ENCODE results near the gene NEDD1. TPM values are rescaled to one million over a fixed set of nuclear protein-coding genes. Genes with fewer than 3 reads are reported as not detected.
A peak's percentile ranks its signal among the peaks of the same experiment; 100 is the strongest.

NEDD1 gene
- total RNA-seq, 1 experiment from 2014 or later, result 35.4 TPM

DNA sequence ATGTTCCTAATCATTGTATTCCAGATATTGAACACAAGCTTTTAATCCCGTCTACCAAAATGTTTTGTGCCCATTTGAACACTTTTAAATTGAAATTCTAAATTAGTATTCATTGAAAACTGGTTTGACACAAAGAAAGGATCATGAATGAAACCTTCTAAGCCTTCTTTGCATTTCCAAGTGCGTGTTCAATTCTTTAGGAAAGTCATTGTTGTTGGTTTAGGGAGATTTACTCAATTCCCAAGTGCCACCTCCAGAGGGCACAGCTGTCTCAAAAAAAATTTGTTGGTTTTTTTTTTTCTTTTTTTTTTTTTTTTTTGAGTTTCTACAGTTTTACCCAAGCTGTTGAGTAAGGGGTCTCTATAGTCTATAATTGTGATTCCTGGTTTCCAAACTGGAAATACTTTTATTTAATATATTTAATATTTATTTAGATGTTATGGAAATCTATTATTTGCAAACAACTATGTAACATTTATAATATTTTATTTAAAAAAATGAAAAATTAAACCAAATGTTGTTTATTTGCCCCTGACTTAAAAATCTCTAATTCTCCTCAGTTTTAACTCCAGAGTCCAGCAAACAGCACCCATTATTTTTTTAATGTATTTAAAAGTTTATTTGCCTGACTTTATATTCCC is 79.9 kb downstream of the NEDD1 start:
- no peak overlapping the region for H2AFZ ChIP-seq (ENCODE audit: low read depth, low read length, poor library complexity, severe bottlenecking)
- TF ChIP-seq ELF1 (IDR thresholded peaks at IDR 0.05; ENCODE audit: borderline replicate concordance, low read depth) (no peak), POLR2AphosphoS5 (IDR thresholded peaks at IDR 0.05; ENCODE audit: low read depth, low read length) (no peak), EZH2phosphoT487 (IDR thresholded peaks at IDR 0.05; ENCODE audit: borderline replicate concordance) (no peak), POLR2A (IDR thresholded peaks at IDR 0.05; ENCODE audit: borderline replicate concordance, extremely low read depth, insufficient read depth, insufficient read length) (no peak), CBX3 (IDR thresholded peaks at IDR 0.05; ENCODE audit: low read depth) (no peak), RAD21 (IDR thresholded peaks at IDR 0.05; ENCODE audit: low read depth) (peak; percentile 52), TCF7L2 (IDR thresholded peaks at IDR 0.05; ENCODE audit: borderline replicate concordance, extremely low read depth, insufficient read depth, insufficient read length) (no peak), EZH2 (IDR thresholded peaks at IDR 0.05) (no peak), ZNF274 (IDR thresholded peaks at IDR 0.05; ENCODE audit: low read depth, low read length) (no peak), SIN3A (IDR thresholded peaks at IDR 0.05; ENCODE audit: low read depth) (no peak), YY1 (IDR thresholded peaks at IDR 0.05; ENCODE audit: extremely low read depth, insufficient replicate concordance, low read depth, low read length) (no peak), CEBPB (IDR thresholded peaks at IDR 0.05; ENCODE audit: low read depth) (no peak), EGR1 (IDR thresholded peaks at IDR 0.05; ENCODE audit: low read depth) (no peak)
- TF ChIP-seq, protein P1, sequence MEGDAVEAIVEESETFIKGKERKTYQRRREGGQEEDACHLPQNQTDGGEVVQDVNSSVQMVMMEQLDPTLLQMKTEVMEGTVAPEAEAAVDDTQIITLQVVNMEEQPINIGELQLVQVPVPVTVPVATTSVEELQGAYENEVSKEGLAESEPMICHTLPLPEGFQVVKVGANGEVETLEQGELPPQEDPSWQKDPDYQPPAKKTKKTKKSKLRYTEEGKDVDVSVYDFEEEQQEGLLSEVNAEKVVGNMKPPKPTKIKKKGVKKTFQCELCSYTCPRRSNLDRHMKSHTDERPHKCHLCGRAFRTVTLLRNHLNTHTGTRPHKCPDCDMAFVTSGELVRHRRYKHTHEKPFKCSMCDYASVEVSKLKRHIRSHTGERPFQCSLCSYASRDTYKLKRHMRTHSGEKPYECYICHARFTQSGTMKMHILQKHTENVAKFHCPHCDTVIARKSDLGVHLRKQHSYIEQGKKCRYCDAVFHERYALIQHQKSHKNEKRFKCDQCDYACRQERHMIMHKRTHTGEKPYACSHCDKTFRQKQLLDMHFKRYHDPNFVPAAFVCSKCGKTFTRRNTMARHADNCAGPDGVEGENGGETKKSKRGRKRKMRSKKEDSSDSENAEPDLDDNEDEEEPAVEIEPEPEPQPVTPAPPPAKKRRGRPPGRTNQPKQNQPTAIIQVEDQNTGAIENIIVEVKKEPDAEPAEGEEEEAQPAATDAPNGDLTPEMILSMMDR (IDR thresholded peaks at IDR 0.05 in 2 of 3, conservative IDR thresholded peaks at IDR 0.05 in 1 of 3; ENCODE audit: borderline replicate concordance in 1 of 3, insufficient read depth in 1 of 3, low read depth in 2 of 3, low read length in 2 of 3), result peak; percentile 41 to 52 (median 48); a peak in 5 of 6 replicates
- TF ChIP-seq, protein P2, sequence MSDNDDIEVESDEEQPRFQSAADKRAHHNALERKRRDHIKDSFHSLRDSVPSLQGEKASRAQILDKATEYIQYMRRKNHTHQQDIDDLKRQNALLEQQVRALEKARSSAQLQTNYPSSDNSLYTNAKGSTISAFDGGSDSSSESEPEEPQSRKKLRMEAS (IDR thresholded peaks at IDR 0.05), result no peak
- TF ChIP-seq, protein P3, sequence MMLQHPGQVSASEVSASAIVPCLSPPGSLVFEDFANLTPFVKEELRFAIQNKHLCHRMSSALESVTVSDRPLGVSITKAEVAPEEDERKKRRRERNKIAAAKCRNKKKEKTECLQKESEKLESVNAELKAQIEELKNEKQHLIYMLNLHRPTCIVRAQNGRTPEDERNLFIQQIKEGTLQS (IDR thresholded peaks at IDR 0.05), result no peak
- TF ChIP-seq, protein P4, sequence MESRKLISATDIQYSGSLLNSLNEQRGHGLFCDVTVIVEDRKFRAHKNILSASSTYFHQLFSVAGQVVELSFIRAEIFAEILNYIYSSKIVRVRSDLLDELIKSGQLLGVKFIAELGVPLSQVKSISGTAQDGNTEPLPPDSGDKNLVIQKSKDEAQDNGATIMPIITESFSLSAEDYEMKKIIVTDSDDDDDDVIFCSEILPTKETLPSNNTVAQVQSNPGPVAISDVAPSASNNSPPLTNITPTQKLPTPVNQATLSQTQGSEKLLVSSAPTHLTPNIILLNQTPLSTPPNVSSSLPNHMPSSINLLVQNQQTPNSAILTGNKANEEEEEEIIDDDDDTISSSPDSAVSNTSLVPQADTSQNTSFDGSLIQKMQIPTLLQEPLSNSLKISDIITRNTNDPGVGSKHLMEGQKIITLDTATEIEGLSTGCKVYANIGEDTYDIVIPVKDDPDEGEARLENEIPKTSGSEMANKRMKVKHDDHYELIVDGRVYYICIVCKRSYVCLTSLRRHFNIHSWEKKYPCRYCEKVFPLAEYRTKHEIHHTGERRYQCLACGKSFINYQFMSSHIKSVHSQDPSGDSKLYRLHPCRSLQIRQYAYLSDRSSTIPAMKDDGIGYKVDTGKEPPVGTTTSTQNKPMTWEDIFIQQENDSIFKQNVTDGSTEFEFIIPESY (IDR thresholded peaks at IDR 0.05; ENCODE audit: extremely low read depth, insufficient replicate concordance, low read length), result no peak
- TF ChIP-seq, protein P5, sequence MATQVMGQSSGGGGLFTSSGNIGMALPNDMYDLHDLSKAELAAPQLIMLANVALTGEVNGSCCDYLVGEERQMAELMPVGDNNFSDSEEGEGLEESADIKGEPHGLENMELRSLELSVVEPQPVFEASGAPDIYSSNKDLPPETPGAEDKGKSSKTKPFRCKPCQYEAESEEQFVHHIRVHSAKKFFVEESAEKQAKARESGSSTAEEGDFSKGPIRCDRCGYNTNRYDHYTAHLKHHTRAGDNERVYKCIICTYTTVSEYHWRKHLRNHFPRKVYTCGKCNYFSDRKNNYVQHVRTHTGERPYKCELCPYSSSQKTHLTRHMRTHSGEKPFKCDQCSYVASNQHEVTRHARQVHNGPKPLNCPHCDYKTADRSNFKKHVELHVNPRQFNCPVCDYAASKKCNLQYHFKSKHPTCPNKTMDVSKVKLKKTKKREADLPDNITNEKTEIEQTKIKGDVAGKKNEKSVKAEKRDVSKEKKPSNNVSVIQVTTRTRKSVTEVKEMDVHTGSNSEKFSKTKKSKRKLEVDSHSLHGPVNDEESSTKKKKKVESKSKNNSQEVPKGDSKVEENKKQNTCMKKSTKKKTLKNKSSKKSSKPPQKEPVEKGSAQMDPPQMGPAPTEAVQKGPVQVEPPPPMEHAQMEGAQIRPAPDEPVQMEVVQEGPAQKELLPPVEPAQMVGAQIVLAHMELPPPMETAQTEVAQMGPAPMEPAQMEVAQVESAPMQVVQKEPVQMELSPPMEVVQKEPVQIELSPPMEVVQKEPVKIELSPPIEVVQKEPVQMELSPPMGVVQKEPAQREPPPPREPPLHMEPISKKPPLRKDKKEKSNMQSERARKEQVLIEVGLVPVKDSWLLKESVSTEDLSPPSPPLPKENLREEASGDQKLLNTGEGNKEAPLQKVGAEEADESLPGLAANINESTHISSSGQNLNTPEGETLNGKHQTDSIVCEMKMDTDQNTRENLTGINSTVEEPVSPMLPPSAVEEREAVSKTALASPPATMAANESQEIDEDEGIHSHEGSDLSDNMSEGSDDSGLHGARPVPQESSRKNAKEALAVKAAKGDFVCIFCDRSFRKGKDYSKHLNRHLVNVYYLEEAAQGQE (IDR thresholded peaks at IDR 0.05; ENCODE audit: low read depth), result no peak
- intact Hi-C loops (cut with micrococcal nuclease), result loop anchor here (5.0 kb wide), 2 partner anchors 925 to 1410 kb away; no protein-coding TSS in a partner anchor
- H3K9me3 ChIP-seq (ENCODE audit: control insufficient read depth in 1 of 2, insufficient read depth in 1 of 2, low read depth in 1 of 2, low read length in 2 of 2), result no peaks in the 10 kb centered on the region
- DNase-seq (ENCODE audit: low read depth, low spot score) (peak; percentile 27), ATAC-seq (no peak)
- peaks cover 32% of the 10 kb centered on the region; the same call in 1 of the 2 replicates for H3K27me3 ChIP-seq (ENCODE audit: insufficient read depth, low read length)
- H3K4me3 ChIP-seq (replicated peaks in 1 of 2; ENCODE audit: low read depth in 1 of 2, low read length in 2 of 2), result no peak overlapping the region
- ChIA-PET POLR2A (no interaction called here), CTCF (interaction anchor here (0.6 to 2.8 kb wide), 11 partner anchors 9 to 1410 kb away, joined by 3 to 25 read pairs (median 5); no protein-coding TSS in a partner anchor), RAD21 (ENCODE audit: low non-redundant PET in 1 of 2, low total read pairs in 2 of 2, uncharacterized antibody in 2 of 2, unreplicated experiment in 2 of 2) (no interaction called here)
- H3K4me2 ChIP-seq (ENCODE audit: low read length), result no peak overlapping the region
- BruUV-seq (replicated peaks), result no TSS peak
- no peak overlapping the region for H3K9ac ChIP-seq (ENCODE audit: low read length)
- peaks cover 0 to 3% of the 10 kb centered on the region in 2 experiments; a peak in 1 of 4 replicates for H3K4me1 ChIP-seq (ENCODE audit: control insufficient read depth in 1 of 2, insufficient read depth in 2 of 2, low read length in 2 of 2)
- no peaks in the 10 kb centered on the region for H3K9me2 ChIP-seq (ENCODE audit: insufficient read depth)
- H3K27ac ChIP-seq (ENCODE audit: low read depth, low read length), result no peak overlapping the region
- H3K79me2 ChIP-seq (ENCODE audit: insufficient read depth, low read length), result no peaks in the 10 kb centered on the region
- no peaks in the 10 kb centered on the region for H4K20me1 ChIP-seq (ENCODE audit: insufficient read depth)
- H3K36me3 ChIP-seq (ENCODE audit: control insufficient read depth in 1 of 2, insufficient read depth in 2 of 2, low read length in 2 of 2), result no peaks in the 10 kb centered on the region

All from HCT116 (cell line).